ENCODE measurements around the gene CCDC181.

Gene CCDC181

DNA sequence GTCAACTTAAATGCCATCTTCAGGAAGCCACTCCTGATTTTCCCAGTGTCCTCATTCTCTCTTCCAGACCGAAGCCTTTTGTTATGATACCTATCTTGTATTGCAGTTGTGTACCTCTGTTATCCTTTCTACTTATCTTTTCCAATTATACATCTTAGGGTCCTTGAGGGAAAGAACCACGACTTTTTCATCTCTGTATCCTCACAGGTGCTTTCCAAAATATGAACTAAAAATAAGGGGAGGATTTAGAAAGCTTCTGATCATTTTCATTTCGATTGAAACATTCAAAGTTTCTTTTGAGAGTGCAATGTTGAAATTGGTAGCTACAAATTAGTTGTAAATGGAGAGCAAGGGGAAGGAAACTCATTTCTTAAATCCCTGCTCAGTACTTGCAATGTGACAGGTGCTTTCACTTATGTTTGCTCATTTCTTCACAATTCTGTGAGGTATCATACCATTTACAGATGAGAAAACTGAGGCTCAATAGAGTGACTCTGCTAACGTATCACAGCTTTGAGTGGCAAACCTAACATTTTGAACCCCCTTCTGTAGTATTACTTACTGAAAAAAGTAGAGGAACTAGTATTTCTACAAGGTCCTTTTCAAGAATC, 34.2 kb upstream of the CCDC181 start:
- no peaks in the 10 kb centered on the region for H3K9me3 ChIP-seq (ENCODE audit: control insufficient read depth, insufficient read depth, low read length)
- H3K4me1 ChIP-seq (ENCODE audit: control insufficient read depth, low read length): no peaks in the 10 kb centered on the region
- H3F3A ChIP-seq (ENCODE audit: control insufficient read depth, insufficient read depth): no peaks in the 10 kb centered on the region
- H3K27me3 ChIP-seq (ENCODE audit: control insufficient read depth, low read length): no peaks in the 10 kb centered on the region
- H4K20me1 ChIP-seq (ENCODE audit: control insufficient read depth, insufficient read depth, low read depth, low read length): 0 out of 2 replicates have a peak, but pooled peaks cover 3% of the 10 kb centered on the region
- no peak overlapping the region for H3K27ac ChIP-seq (ENCODE audit: low read depth, low read length)
- H3K9me2 ChIP-seq (replicated peaks; ENCODE audit: control insufficient read depth, low read length): no peaks in the 10 kb centered on the region
- no peak overlapping the region for H3K4me3 ChIP-seq (ENCODE audit: low read length)
- 0 out of 2 replicates have a peak, but pooled peaks cover 3% of the 10 kb centered on the region for H3K36me3 ChIP-seq (ENCODE audit: control insufficient read depth, low read length)
- TF ChIP-seq, protein P1, sequence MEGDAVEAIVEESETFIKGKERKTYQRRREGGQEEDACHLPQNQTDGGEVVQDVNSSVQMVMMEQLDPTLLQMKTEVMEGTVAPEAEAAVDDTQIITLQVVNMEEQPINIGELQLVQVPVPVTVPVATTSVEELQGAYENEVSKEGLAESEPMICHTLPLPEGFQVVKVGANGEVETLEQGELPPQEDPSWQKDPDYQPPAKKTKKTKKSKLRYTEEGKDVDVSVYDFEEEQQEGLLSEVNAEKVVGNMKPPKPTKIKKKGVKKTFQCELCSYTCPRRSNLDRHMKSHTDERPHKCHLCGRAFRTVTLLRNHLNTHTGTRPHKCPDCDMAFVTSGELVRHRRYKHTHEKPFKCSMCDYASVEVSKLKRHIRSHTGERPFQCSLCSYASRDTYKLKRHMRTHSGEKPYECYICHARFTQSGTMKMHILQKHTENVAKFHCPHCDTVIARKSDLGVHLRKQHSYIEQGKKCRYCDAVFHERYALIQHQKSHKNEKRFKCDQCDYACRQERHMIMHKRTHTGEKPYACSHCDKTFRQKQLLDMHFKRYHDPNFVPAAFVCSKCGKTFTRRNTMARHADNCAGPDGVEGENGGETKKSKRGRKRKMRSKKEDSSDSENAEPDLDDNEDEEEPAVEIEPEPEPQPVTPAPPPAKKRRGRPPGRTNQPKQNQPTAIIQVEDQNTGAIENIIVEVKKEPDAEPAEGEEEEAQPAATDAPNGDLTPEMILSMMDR (IDR thresholded peaks at IDR 0.05; ENCODE audit: low read depth, low read length, poor library complexity, severe bottlenecking): no peak
- no peak for TF ChIP-seq EZH2phosphoT487 (IDR thresholded peaks at IDR 0.05; ENCODE audit: borderline replicate concordance, low read length)
- no peaks in the 10 kb centered on the region for H3K79me2 ChIP-seq (ENCODE audit: control insufficient read depth, low read length)
- no peak overlapping the region for H3K4me2 ChIP-seq (ENCODE audit: low read length)

DNA sequence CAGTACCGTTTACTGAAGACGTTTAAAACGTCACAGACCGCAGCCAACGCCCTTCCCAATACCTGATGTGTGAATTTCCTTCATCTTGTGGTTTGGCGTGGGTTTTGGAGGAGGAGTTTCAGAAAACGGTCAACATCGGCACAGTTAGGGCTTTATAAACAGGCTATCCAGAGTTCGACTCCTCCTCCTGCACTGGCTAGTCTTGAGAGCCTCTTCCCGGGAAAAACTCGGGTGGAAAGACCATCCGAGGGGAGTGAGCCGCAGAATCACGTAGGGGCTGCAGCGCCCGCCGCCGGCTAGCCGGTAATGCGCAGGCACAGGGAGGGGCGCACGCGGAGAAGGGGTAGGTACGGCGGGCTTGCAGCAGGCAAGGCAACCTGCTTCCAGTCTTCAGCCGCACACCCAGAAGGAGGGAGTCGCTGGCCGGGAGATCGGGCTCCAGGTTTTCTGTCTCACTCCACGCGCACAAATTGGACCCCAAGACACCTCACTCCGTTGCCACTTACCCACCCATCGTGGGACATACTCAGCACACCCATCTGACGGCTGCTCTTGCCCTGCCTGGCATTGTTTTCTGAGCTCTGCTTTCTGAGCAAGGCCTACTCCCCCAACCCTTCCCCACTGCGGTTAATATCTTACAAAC, 33.0 kb upstream of the CCDC181 start:
- no peaks in the 10 kb centered on the region for H3K27me3 ChIP-seq (ENCODE audit: control insufficient read depth, low read length)
- H3K4me3 ChIP-seq (ENCODE audit: low read length): no peak overlapping the region
- H3K36me3 ChIP-seq (ENCODE audit: control insufficient read depth, low read length): no peaks in the 10 kb centered on the region
- H3K4me1 ChIP-seq (ENCODE audit: control insufficient read depth, low read length): no peaks in the 10 kb centered on the region
- H4K20me1 ChIP-seq (ENCODE audit: control insufficient read depth, insufficient read depth, low read depth, low read length): 0 out of 2 replicates have a peak, but pooled peaks cover under 1% of the 10 kb centered on the region
- TF ChIP-seq, protein P1 (IDR thresholded peaks at IDR 0.05; ENCODE audit: low read depth, low read length, poor library complexity, severe bottlenecking): no peak
- no peak for TF ChIP-seq EZH2phosphoT487 (IDR thresholded peaks at IDR 0.05; ENCODE audit: borderline replicate concordance, low read length)
- no peaks in the 10 kb centered on the region for H3K9me3 ChIP-seq (ENCODE audit: control insufficient read depth, insufficient read depth, low read length)
- H3K27ac ChIP-seq (ENCODE audit: low read depth, low read length): no peak overlapping the region
- H3F3A ChIP-seq (ENCODE audit: control insufficient read depth, insufficient read depth): no peaks in the 10 kb centered on the region
- H3K4me2 ChIP-seq (ENCODE audit: low read length): no peak overlapping the region
- no peaks in the 10 kb centered on the region for H3K79me2 ChIP-seq (ENCODE audit: control insufficient read depth, low read length)
- no peaks in the 10 kb centered on the region for H3K9me2 ChIP-seq (replicated peaks; ENCODE audit: control insufficient read depth, low read length)

DNA sequence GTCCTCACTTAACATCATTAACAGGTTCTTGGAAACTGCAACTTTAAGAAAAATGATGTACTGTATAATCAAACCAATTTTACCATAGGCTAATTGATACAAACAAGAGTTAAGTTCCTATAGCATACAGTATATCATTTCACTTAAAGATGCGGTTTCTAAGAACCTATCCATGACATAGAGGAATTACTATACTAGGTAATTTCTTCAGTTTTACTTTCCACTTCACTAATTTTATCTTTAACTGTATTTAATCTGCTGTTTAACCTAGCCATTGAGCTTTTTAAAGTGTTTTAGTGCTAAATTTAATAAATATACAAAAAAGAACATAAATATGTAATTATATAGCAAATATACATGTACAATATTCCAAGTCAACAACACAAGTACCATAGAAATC, 30.2 kb upstream of the CCDC181 start:
- H3K4me1 ChIP-seq (ENCODE audit: control insufficient read depth, low read length): no peaks in the 10 kb centered on the region
- no peak for TF ChIP-seq EZH2phosphoT487 (IDR thresholded peaks at IDR 0.05; ENCODE audit: borderline replicate concordance, low read length)

DNA sequence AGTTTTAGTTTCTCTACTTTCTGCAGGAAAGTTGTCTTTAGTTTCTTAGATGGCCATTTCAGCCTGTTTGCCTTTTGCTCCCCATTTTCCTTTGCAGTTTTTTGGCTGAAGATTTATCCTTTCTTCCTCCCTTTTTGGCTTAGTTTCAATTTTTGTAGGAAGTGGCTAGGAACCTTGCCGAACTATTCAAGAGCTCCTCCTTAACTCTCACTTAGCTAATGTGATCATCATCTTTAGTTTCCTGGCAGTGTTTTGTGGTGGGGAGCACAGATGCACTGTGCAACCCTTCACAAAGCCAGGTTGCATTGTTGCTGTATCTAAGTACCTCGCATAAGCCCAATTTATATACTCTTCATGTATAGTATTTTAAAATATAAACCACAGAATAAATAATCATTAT, 28.8 kb upstream of the CCDC181 start:
- no peak overlapping the region for H3K4me2 ChIP-seq (ENCODE audit: low read length)
- H4K20me1 ChIP-seq (ENCODE audit: control insufficient read depth, insufficient read depth, low read depth, low read length): no peaks in the 10 kb centered on the region
- H3K4me1 ChIP-seq (ENCODE audit: control insufficient read depth, low read length): no peaks in the 10 kb centered on the region
- no peak for TF ChIP-seq EZH2phosphoT487 (IDR thresholded peaks at IDR 0.05; ENCODE audit: borderline replicate concordance, low read length)
- TF ChIP-seq, protein P1 (IDR thresholded peaks at IDR 0.05; ENCODE audit: low read depth, low read length, poor library complexity, severe bottlenecking): no peak
- no peaks in the 10 kb centered on the region for H3K36me3 ChIP-seq (ENCODE audit: control insufficient read depth, low read length)
- H3K79me2 ChIP-seq (ENCODE audit: control insufficient read depth, low read length): no peaks in the 10 kb centered on the region
- no peaks in the 10 kb centered on the region for H3K9me3 ChIP-seq (ENCODE audit: control insufficient read depth, insufficient read depth, low read length)
- H3K27ac ChIP-seq (ENCODE audit: low read depth, low read length): no peak overlapping the region
- H3K4me3 ChIP-seq (ENCODE audit: low read length): no peak overlapping the region
- no peaks in the 10 kb centered on the region for H3F3A ChIP-seq (ENCODE audit: control insufficient read depth, insufficient read depth)
- no peaks in the 10 kb centered on the region for H3K9me2 ChIP-seq (replicated peaks; ENCODE audit: control insufficient read depth, low read length)
- no peaks in the 10 kb centered on the region for H3K27me3 ChIP-seq (ENCODE audit: control insufficient read depth, low read length)

More for the DNA sequence above, 30.2 kb upstream of the CCDC181 start:
- no peaks in the 10 kb centered on the region for H3K79me2 ChIP-seq (ENCODE audit: control insufficient read depth, low read length)
- no peaks in the 10 kb centered on the region for H3F3A ChIP-seq (ENCODE audit: control insufficient read depth, insufficient read depth)
- H3K27ac ChIP-seq (ENCODE audit: low read depth, low read length): no peak overlapping the region
- H4K20me1 ChIP-seq (ENCODE audit: control insufficient read depth, insufficient read depth, low read depth, low read length): no peaks in the 10 kb centered on the region
- H3K9me2 ChIP-seq (replicated peaks; ENCODE audit: control insufficient read depth, low read length): no peaks in the 10 kb centered on the region
- H3K4me3 ChIP-seq (ENCODE audit: low read length): no peak overlapping the region
- H3K4me2 ChIP-seq (ENCODE audit: low read length): no peak overlapping the region
- no peaks in the 10 kb centered on the region for H3K27me3 ChIP-seq (ENCODE audit: control insufficient read depth, low read length)
- H3K36me3 ChIP-seq (ENCODE audit: control insufficient read depth, low read length): no peaks in the 10 kb centered on the region
- no peaks in the 10 kb centered on the region for H3K9me3 ChIP-seq (ENCODE audit: control insufficient read depth, insufficient read depth, low read length)

Data from DOHH2 (cell line).